HG03066 (cell line): ENCODE measurements around the gene GP9.
"Not testable (repeated sequence)": the region's sequence is repeated elsewhere in the genome, so short reads cannot be mapped to it uniquely, and the experiment has no call there.

ENCODE experiments used
- ATAC-seq: cut with Tn5 transposase; IDR thresholded peaks from one replicate; pipeline ENCODE4 v1.9.1; 2021; ENCODE audit warnings: low read depth; ENCODE audit not compliant: unreplicated experiment

GP9 gene

GRCh38 chr3:129106866-129107565 is 46.4 kb downstream of the GP9 start:
- ATAC-seq: no peak

GRCh38 chr3:129107793-129108192 is 47.2 kb downstream of the GP9 start:
- no peak for ATAC-seq

GRCh38 chr3:129111076-129111780 is 50.6 kb downstream of the GP9 start:
- ATAC-seq: not testable (repeated sequence)
